ENCODE measurements around the gene PTCH1.

PTCH1 gene

DNA sequence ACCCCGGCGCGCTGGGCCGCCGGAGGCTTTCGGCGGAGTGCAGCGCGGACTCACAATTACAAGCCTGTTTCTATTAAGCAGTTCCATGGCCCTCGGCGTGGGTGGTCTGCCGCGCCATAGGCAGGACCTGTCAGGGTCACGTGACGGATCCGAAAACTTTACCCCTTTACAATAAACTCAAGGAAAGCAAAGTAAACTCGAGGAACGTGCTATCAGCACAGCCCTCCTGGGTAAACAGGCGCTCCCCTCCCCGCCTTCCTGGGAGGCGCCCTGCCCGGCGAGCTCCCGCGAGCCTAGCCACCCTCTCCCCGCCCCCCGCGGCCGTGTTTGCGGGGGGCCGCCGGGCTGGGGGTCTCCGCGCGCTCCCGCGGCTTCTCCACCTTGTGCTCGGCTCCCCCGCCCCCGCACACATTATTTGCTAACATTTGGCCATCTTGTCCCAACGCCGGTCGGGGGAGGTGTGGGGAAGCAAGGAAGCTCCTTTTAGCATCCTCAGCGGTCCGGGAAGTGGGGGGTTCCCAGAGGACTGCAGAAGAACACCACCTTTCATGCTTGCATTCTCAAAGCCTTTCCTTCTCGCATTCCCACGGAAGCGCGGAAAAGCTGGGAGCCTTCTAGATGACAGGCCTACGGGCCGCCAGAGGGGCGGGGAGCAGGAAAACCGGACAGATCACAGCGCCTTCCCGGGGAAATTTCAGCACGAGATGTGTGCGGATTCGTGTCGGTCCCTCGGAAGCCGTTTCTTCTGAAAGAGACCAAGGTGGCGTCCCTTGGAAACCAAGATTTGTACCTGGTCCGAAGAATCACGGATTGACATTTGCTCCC is at the start of gene PTCH1:
Gene PTCH1, minus strand, starts transcription at position 238 of the 825 bp plus-strand sequence.
- no peak for FAIRE-seq

DNA sequence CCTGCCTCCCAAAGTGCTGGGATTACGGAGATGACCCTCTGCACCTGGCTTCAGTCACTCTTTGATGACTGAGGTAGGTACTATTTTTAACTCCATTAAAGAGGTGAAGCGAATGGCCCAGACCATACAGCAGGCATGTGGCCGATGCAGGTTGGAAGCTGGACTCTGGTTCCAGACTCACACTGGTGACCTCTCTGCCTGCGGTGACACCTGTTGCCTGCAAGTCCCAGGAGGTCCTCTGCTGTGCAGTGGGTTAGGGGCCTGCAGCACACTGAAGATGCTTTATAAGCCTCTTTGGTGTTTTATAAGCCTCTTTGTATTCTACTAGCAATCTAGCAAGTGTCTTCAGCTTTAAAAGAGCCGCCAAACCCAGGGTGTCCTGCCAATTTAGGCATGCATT is 49.2 kb upstream of the PTCH1 start:
- FAIRE-seq = no peak

DNA sequence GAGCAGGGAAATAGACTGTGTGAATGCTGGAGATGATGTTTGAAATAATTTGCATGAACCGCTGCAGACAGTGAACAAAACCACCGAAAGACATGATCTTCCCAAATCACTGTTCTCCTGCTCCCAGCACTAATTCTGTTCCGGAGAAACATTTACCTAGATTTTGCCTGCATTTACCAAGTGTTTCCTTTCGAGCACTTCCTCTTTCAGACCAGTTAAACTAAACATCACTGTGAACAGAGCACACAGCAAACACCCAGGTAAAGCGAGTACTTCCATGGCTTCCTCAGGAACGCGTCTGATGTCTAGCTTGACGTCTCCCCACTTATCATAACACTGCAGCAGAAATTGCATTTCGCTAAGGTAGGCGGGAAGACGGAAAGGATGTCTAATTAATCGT is 45.1 kb upstream of the PTCH1 start:
- FAIRE-seq = no peak

DNA sequence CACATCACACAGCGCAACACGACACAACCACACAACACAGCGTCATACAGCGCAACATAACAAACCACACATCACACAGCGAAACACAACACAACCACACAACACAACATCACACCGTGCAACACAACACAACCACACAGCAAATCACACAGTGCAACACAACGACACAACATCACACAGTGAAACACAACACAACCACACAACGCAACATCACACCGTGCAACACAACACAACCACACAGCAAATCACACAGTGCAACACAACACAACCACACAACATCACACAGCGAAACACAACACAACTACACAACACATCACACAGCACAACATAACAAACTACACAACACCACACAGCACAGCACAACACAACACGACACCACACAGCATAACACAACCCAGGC is 40.4 kb upstream of the PTCH1 start:
- no peak for FAIRE-seq

DNA sequence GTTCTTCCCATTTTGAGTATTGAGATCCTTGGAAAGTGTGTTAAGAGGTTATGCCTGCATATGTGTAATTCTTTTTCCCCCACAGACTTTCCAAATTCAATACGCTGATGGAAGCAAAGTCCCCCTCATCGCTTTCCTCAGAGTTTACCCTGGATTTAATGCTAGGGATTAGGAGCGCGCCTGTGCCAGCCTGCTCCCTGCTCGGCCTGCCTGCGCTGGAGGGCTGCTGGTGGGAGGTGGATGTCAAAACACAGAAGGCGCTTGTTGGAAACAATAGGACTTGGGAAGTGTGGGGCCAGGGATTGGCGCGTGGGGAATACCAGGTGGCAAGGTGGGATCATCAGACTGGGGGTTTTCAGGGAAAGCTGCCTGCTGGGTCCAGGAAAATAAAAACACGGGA is 39.8 kb upstream of the PTCH1 start:
- FAIRE-seq = no peak

DNA sequence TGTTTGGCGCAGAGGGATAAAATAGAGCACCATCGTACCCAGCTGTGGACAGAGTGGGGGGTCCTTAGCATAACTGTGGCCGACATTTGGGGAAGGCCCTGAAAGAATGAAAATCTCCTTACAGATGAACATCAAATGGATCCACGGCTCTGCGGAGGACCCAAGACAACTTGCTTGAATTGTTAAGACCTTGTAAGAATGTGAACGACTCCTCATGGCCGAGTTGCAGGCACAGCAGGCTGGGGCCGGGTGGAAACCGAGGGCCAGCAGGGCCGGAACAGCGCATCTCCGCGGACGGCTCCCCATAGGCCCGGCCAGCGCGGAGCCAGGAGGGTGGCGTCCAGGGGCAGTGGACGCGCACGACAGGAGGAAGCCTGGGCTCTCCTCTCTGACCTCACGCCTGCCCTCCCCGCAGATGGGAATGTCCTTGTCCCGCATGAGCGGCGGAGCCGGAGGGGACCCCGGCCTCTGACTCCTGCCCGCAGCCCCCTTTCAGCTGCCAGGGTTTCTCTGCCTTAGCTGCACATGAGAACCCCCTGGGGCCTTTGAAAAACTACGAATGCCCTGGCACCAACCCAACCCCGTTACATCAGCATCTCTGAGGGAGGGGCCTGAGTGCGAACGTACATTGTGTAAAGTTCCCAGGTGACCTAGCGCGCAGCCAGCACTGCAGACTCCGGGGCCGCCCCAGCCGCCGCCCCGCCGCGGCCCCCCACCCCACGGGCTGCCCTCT is 36.2 kb upstream of the PTCH1 start:
- FAIRE-seq = no peak

DNA sequence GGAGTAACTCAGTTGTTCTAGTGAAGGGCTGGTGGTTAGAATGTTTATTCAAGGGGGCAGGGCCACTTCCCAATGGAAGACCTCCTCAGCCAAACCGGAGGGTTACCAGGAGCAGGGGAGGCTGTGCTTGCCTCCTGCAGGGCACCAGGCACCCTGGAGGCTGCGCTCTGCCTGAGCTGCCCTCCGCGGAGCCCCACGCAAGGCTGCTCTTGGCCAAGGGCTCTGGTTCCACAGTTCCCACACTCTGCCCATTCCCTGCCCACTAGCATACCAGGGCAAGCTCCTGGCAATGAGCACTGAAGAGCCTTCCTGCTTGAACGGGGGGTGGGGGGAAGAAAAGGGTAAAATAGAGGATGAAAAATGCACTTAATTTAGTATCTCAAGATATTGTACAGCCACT is 35.5 kb upstream of the PTCH1 start:
- no peak for FAIRE-seq

DNA sequence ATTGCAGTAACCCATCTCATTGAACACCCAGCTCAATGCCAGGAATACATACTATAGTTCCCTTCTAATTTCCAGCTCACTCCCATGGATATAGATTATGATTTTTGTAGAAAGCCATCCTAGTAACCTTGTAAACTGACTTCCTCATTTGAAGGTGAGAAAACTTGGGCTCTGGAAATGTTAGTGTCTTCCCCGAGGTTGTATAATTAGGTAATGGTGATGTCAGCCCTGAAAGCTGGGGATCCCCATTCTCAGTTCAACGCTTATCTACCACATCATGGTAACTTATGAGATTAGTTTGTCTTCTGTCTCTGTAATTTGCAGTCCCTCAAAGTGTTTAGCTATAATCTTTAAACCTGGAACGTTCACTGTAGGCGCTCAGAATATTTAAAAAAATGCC is 34.6 kb upstream of the PTCH1 start:
- no peak for FAIRE-seq

DNA sequence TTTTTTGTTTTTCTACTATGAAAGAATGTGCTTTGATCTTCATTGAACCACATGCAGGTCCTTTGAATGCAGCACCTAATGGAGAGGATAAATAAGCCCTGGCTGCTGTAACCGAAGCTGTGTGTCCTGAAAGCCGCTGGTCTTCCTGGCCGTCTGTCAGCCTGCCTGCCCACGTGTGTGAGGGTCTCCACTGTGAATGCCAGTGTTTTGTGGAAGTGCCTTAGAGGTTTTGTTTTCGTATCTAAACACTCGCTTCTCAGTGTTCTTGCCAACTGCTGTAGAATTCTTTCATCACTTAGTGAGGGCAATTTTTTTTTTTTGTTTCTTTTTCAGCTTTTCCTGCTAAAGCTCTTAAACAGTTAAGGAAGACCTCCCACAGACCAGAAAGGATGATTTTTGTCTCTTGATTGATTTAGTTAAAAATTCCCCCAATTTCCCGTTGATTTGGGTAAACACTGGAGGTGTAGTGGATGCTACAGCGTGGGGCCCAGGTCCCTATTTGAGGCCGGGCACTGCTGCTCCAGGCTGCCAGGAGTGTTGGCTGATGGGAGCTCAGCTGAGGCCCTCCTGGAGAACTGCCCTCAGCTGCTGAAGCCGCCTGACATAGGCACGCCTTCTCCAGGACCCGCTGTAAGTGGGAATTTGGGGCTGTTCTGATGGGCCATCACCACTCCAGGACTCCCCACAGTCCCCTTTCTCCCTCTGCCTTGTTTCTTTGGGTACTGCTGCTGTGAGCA is 29.2 kb upstream of the PTCH1 start:
- FAIRE-seq = no peak

DNA sequence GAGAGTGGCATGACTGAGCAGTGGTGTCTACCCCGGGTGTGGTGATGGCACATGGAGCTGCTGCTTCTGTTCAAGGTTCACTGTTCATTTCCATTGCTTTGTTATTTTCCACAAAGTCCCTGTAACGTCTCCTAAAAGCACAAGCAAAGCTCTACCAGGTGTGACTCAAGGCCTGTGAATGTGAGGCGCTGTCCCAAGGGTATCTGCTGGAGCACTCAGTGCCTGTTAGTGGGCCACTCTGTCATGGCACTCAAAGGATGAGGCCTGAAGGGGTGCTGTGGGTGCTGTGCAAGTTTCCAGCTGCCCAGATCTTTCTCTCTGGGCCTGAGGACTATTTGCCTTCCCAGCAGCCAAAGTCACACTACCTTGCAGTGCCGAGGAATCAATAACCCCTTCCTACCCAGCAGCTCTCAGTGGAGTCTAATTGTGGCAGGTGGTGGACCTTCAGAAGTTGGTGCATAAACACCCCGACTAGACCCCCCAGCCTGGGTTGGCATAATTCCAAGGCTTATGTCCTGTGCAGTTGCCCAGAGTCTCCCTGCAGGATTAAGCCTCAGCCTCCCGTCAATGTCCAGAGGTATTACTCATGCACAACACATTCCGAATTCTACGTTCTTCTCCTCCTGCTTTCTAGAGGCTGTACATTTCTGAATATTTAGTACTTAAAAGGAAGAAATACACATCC is 17.4 kb upstream of the PTCH1 start:
- no peak for FAIRE-seq

DNA sequence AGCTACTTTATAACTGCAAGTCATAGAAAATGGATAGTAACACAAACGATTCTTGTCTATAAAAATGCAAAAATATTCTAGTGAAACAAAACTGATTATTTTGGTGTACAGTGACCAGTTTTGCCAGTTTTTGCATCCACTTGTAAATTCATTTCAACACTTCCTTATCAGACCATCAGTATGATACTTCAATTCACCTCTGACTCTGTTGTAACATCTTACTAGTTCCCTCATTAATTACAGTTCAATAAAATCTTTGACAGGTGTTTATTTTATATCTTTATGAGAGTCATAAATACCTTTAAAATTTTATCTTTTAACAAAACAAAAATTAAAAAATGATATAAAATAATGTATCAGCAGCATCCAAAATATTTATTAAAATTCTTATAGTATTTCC is 13.1 kb upstream of the PTCH1 start:
- no peak for FAIRE-seq

DNA sequence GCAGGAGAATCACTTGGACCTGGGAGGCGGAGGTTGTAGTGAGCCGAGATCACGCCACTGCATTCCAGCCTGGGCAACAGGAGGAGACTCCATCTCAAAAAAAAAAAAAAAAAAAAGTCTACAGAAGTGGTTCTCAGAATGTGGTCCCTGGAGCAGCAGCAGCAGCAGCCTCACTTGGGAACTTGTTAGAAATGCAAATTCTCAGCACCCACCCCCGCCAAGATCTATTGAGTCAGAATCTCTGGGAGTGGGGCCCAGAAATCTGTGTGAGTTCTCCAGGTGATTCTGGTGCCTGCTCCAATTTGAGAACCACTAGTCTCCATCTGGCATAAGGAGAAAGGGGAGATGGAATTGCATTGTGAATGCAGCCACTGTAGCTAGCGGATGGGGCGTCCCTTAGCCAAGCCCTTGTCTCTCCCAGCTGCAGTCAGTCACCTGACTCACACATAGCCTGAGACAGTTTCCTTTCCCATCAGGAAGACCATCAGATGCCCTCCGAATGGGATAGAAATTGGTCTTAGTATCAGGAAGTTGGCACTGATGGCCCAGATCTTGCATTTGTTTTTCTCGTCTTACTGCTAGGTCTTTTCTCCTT is 12.2 kb upstream of the PTCH1 start:
- FAIRE-seq = no peak

DNA sequence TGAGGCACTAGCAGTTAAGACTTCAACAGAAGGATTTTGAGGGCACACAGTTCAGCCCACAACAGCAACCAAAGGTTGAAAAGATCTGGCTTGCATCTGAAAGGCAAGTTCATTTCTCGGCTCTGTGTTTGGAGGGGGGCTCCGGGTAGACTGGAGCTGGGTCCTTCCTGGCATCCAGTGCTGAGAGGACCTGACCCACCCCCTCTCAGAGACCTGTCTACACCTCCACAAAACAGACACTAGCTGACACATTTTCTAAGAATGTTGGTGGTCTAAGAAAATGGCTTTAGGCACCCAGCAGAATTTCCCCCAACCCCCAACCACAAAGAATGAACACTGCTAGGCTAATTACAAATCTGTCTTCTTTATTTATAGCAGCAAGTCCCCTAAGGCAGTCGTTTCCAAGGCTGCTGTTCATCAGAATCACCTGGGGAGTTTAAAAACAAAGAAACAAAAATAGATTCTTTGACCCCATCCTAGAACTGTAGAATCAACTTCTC is 6.2 kb upstream of the PTCH1 start:
- no peak for FAIRE-seq

DNA sequence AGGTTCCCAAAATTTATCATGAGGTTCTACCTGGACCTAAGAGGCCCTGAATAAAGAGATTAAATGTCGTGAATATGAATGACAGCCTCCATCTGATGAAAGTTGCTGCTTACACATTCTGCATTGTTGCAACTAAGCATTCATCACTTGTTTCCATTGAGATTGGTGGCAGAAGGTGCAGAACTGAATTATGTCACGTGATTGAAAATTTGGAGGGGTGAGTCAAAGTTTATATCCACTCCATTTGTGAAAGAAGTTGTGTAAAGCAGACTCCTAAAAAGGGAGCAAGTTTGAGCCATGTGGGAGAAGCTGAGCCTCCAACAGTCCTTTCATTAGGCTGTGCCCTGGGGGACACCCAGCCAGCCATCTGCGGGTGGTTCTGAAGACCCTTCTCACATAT is 4.9 kb upstream of the PTCH1 start:
- no peak for FAIRE-seq

DNA sequence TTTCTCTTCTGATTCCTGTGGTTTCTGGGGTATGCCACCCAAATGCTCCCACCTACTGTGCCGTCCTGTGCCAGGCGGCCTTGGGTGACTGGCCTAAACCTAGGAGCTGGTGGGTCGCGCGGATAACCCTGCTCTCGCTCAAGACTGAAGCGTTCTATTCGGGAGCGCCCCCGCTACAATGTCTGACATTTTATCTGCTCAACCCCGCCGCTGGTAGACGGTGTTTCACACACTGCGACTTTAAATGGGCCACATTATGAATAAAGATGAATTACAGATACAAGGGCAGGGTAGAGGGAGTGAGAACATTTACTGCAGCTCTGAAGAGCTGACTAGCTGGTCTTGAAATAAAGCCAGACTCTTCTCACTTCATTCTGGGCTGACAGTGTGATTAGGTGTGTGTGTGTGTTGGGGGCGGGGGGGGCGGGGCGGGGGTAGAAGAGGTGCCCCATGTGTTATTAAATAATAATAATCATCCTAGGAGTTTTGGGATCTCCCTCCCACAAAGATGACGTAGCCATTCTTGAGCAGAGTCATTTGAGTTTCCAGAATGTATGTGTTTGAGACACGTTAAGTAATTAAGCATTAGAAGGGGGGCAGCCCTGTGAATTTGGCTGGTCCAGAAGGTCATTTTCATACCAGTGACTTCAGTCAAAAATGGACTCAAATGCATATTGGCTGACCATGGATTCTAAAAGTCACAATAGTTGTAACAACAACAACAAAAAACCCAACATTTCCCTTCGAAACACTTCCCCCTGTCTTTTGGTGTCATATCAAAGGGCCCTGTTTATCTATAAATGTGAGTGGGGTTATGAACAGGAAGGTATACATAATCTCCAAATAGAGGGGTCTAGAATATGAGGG is 1.0 kb upstream of the PTCH1 start:
- FAIRE-seq = no peak

DNA sequence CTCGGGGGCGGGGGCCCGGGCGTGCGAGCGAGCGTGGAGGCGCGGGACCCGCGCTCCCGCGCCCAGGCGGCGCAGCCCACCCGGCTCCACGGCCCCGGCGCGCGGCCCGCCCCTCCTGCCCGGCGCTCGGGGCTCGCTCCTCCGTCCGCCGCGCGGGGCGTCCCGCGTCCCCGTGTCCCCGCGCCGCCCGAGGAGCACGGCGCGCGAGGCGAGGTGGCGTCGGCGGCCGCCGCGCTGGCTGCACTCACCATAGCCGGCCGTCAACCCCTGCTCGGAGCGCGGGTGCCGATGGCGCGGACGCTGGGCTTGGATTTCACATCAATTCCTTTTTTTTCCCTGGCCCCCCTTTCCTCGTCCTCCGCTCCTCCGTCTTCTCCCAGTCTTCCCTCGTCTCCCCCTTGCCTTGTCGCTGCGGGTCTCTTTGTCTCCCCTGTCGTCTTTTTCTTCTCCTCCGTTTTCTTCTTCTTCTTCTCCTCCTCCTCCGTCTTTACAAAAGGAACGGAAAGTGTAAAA is 494 bp downstream of the PTCH1 start:
- no peak for FAIRE-seq

DNA sequence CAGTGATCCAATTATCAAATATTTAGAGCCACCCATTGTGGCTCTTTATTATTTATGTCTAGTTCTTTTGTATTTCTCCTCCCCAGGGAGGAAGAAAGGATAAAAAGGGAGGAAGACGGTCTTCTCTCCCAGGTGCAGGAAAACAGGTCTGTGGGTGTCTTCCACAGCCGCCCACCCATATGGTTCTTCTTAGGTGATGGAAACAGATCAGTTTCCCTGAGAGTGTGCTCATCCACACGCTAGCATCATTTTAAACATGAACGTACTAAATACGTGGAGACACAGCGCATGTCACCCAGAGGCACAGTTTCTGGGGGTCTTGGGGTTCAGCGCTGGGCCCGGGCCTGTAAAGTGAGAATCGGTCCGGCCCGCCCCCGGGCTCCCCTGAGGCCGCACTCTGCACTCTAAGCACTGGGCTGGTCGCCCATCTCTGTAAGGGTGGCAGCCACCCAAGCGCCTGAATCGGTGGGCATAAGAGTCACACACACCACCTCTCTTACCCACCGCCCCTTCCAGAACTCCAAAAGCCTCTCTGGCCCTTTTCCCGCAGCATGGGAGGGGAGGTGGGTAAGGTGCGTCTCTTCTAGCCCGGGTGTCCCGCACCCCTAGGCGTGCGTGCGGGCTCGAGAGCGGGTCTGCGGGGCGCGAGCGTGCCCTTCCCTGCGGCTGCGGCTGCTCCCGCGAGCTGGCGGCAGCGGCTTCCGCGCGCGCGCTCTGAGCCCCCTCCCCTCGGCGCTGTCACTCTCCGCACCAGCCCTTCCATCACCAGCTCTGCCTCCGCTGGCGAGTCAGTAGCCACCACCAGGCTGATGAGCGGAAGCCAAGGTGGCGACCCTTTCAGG is 1.3 kb downstream of the PTCH1 start:
- no peak for FAIRE-seq

DNA sequence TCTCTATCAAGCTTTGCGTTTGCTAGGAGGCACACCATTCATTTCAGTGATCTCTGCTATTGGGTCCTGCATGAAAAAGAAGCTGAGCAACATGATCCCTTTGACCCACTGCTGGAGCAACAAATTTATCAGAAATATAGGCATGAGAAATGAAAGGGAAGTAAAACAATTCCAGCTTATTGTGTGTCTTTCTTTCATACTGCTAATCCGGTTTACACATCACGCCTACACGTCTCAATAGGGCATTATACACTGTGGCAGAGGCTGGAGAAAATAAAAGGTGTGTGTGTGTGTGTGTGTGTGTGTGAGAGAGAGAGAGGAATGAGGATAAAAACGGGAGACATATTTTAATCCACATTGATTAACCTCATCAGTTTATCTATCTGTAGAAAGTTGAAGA is 2.4 kb downstream of the PTCH1 start:
- FAIRE-seq = no peak

DNA sequence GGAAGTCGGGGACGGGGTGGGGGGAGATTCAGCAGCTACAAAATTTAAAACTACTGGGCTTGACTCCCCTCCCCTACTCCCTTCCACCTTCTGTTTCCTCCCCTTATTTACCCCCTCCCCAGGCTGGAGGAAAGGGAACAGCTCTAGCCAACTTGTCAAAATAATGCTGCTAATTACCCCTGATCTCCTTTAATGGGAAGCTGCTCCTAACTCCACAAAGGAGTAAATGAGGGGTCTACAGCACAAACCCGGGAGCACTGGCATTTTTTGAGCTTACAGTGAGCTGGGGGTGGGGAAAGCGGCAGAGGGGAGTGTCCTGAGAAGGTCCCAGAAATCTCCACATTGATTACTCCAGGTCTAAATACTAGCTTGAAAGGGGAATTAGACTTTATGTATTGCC is 3.1 kb downstream of the PTCH1 start:
- FAIRE-seq = no peak

DNA sequence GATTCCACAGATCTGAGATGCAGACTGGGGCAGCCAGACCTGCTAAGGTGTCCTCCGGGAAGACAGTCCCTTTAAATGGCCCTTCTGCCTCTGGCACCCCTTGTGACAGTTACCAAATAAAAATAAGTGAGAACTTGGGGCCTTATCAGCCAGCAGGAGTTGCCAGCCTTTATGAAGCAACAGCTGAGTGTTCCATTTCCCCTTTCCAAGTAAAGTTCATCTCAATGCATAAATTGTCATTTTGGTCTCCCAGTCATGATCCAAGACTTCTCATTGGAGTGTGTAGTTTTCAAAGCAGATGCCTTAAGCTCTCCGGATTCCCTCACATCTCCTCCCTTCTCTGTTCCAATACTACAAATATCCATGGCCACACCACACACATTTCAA is 4.1 kb downstream of the PTCH1 start:
- no peak for FAIRE-seq

Data from A204.1 (cell line).